Lower lobe of right lung (tissue), 2 donors: Measurements from ENCODE around the gene POLDIP2. TPM values are rescaled to one million over a fixed set of nuclear protein-coding genes. Genes with fewer than 3 reads are reported as not detected.
A peak's percentile ranks its signal among the peaks of the same experiment; 100 is the strongest.

Experiments used
- ATAC-seq, 2 donors: fragments of 200-7000 bp; cut with Tn5 transposase; one replicate each; pipeline ENCODE4 v1.9.1; 2020 to 2022; ENCODE audit warnings: mild to moderate bottlenecking in 2 of 2, moderate library complexity in 2 of 2
- DNase-seq: peaks from one replicate; pipeline ENCODE4 v3.0.0-alpha.2; 2020
- H3K27ac ChIP-seq: fragments of 200-600 bp; one replicate; pipeline ENCODE4 v1.8.0; 2022
- H3K27me3 ChIP-seq: fragments of 200-600 bp; one replicate; pipeline ENCODE4 v1.8.0; 2022; ENCODE audit warnings: low read depth
- H3K36me3 ChIP-seq: fragments of 200-600 bp; one replicate; pipeline ENCODE4 v1.8.0; 2022; ENCODE audit warnings: mild to moderate bottlenecking
- H3K4me1 ChIP-seq: fragments of 200-600 bp; one replicate; pipeline ENCODE4 v1.8.0; 2022
- H3K4me3 ChIP-seq: fragments of 200-600 bp; one replicate; pipeline ENCODE4 v1.8.0; 2022; ENCODE audit warnings: mild to moderate bottlenecking
- H3K9me3 ChIP-seq: fragments of 200-600 bp; one replicate; pipeline ENCODE4 v1.8.0; 2022
- CTCF ChIP-seq: fragments of 200-600 bp; IDR thresholded peaks from one replicate; pipeline ENCODE4 v1.8.0; 2022; ENCODE audit warnings: antibody characterized with exemption, mild to moderate bottlenecking
- intact Hi-C: fragments of 100-400 bp; cut with DNase I; formaldehyde crosslinking; loops from one replicate; pipeline ENCODE4 v1.11.0; 2022
- total RNA-seq: library from RNA; stranded (reverse); fragmentation: NEBNext Ultra II Directional; extraction: Animal tissue kit (Norgen Biotek cat#: 25700); gene quantifications from one replicate; pipeline ENCODE4 v1.2.1, GENCODE V29; 2021
- donor health status: DM: no; HTN: yes; CAD: no; lungs with severe emphysema.

Gene POLDIP2
- total RNA-seq, 1 donor from 2014 or later = 54.7 TPM

GRCh38 chr17:28363776-28364650, 6.7 kb upstream of the POLDIP2 start:
- no peak for DNase-seq
- intact Hi-C loops = no loop called here
- peaks cover 60% of the 10 kb centered on the region for H3K36me3 ChIP-seq

GRCh38 chr17:28363186-28363585, 5.9 kb upstream of the POLDIP2 start:
- Histone ChIP-seq H3K9me3 (no peaks in the 10 kb centered on the region), H3K4me3 (no peak overlapping the region), H3K36me3 (peaks cover 61% of the 10 kb centered on the region), H3K27ac (no peak overlapping the region), H3K27me3 (no peaks in the 10 kb centered on the region), H3K4me1 (peaks cover 5% of the 10 kb centered on the region)
- ATAC-seq (no peak), DNase-seq (no peak)
- TF ChIP-seq CTCF = no peak
- intact Hi-C loops = no loop called here

More at GRCh38 chr17:28363776-28364650, 6.7 kb upstream of the POLDIP2 start:
- no peaks in the 10 kb centered on the region for H3K27me3 ChIP-seq
- no peak overlapping the region for H3K4me3 ChIP-seq
- no peaks in the 10 kb centered on the region for H3K4me1 ChIP-seq
- no peaks in the 10 kb centered on the region for H3K9me3 ChIP-seq
- no peak for TF ChIP-seq CTCF
- H3K27ac ChIP-seq = no peak overlapping the region
- no peak for ATAC-seq

- H3K4me1 ChIP-seq = peaks cover 24% of the 10 kb centered on the region
- peak overlapping the region; percentile 93 for H3K27ac ChIP-seq
- intact Hi-C loops = no loop called here
- DNase-seq (no peak), ATAC-seq (no peak)
- TF ChIP-seq CTCF = no peak
- H3K27me3 ChIP-seq = no peaks in the 10 kb centered on the region
- peaks cover 65% of the 10 kb centered on the region for H3K36me3 ChIP-seq
- H3K9me3 ChIP-seq = no peaks in the 10 kb centered on the region
- peak overlapping the region; percentile 96 for H3K4me3 ChIP-seq
Measured at GRCh38 chr17:28357901-28358197, 522 bp upstream of the POLDIP2 start.

GRCh38 chr17:28350271-28350670, 7.1 kb downstream of the POLDIP2 start:
- DNase-seq (no peak), ATAC-seq (no peak)
- intact Hi-C loops = no loop called here
- H3K27me3 ChIP-seq = no peaks in the 10 kb centered on the region
- H3K9me3 ChIP-seq = no peaks in the 10 kb centered on the region
- no peak overlapping the region for H3K27ac ChIP-seq
- no peak overlapping the region for H3K4me3 ChIP-seq
- peaks cover 23% of the 10 kb centered on the region for H3K4me1 ChIP-seq
- H3K36me3 ChIP-seq = peaks cover 100% of the 10 kb centered on the region
- TF ChIP-seq CTCF = no peak

- Histone ChIP-seq H3K9me3 (no peaks in the 10 kb centered on the region), H3K36me3 (peaks cover 100% of the 10 kb centered on the region), H3K27ac (no peak overlapping the region), H3K27me3 (no peaks in the 10 kb centered on the region), H3K4me1 (peaks cover 25% of the 10 kb centered on the region), H3K4me3 (no peak overlapping the region)
- TF ChIP-seq CTCF = no peak
- intact Hi-C loops = no loop called here
- ATAC-seq = no peak
- DNase-seq = no peak
Measured at GRCh38 chr17:28348979-28349378, 8.3 kb downstream of the POLDIP2 start.
